Activated CD8-positive, alpha-beta memory T cell treated with anti-CD3 and anti-CD28 coated beads for 36 hours (primary cell): ENCODE measurements around the gene PIM3. TPM values are rescaled to one million over a fixed set of nuclear protein-coding genes. Genes with fewer than 3 reads are reported as not detected.

ENCODE experiments used
- total RNA-seq, 2 experiments: library from RNA; stranded (reverse); gene quantifications; one replicate each; pipeline ENCODE4 v1.2.3, GENCODE V29; 2021

Gene PIM3
- total RNA-seq, 2 experiments from 2014 or later, result 198 to 203 TPM

Other genes starting within 250 kb of the PIM3 start
- 10 to 100 TPM; 29.1 to 31.2 TPM for gene BRD1, start 132.9 kb upstream of the PIM3 start, total RNA-seq
- gene ZBED4, start 106.9 kb upstream of the PIM3 start, total RNA-seq, result 10 to 100 TPM; 25.0 to 25.6 TPM
- 10 to 100 TPM; 19.2 to 21.2 TPM for gene ALG12, start 42.3 kb upstream of the PIM3 start, total RNA-seq
- 10 to 100 TPM; 44.8 to 48.4 TPM for gene CRELD2, start 42.1 kb upstream of the PIM3 start, total RNA-seq
- gene IL17REL, start 52.0 kb downstream of the PIM3 start, total RNA-seq, result under 1 TPM in 1 of 2 experiments, not detected in 1; 0.13 TPM
- not detected for gene TTLL8, start 97.5 kb downstream of the PIM3 start, total RNA-seq
- under 1 TPM; 0.32 to 0.40 TPM for gene MLC1, start 124.7 kb downstream of the PIM3 start, total RNA-seq
- not detected for gene MOV10L1, start 129.2 kb downstream of the PIM3 start, total RNA-seq
- 1 to 10 TPM; 1.1 to 1.4 TPM for gene PANX2, start 210.0 kb downstream of the PIM3 start, total RNA-seq
- 10 to 100 TPM; 98.2 to 99.6 TPM for gene TRABD, start 225.1 kb downstream of the PIM3 start, total RNA-seq
- 10 to 100 TPM; 24.0 to 26.3 TPM for gene SELENOO, start 240.2 kb downstream of the PIM3 start, total RNA-seq